ENCODE data around the gene KRTAP2-2. TPM values are rescaled to one million over a fixed set of nuclear protein-coding genes. Genes with fewer than 3 reads are reported as not detected.

The KRTAP2-2 gene
- total and polyA plus RNA-seq, 2 experiments from 2014 or later: not detected

DNA sequence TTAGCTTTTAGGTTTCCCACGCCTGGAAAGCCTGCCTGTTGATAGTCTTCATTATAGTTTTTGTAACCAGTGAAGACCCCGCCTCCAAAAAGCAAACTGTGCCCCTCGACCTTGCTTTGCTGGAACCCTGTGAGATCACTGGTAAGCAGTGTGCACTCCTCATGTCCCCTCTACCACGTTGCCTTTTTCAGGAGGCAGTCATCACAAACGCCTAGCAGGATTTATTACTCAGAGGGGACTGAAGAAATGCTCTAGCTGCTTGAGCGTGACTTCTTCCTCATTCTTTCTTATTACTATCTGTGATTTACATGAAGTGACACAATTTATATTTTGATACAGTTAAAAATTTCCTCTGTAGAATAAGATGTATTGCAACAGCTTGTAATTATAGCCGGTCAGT, 39.6 kb downstream of the KRTAP2-2 start:
- Histone ChIP-seq H3K4me1 (ENCODE audit: low read depth) (no peaks in the 10 kb centered on the region), H3K27me3 (no peaks in the 10 kb centered on the region), H3K36me3 (no peaks in the 10 kb centered on the region), H3K4me3 (no peak overlapping the region), H3K9me3 (ENCODE audit: low read depth) (no peaks in the 10 kb centered on the region), H3K27ac (no peak overlapping the region)
- no peak for DNase-seq (ENCODE audit: low read depth in 1 of 2, low spot score in 1 of 2)
- TF ChIP-seq, protein P1, sequence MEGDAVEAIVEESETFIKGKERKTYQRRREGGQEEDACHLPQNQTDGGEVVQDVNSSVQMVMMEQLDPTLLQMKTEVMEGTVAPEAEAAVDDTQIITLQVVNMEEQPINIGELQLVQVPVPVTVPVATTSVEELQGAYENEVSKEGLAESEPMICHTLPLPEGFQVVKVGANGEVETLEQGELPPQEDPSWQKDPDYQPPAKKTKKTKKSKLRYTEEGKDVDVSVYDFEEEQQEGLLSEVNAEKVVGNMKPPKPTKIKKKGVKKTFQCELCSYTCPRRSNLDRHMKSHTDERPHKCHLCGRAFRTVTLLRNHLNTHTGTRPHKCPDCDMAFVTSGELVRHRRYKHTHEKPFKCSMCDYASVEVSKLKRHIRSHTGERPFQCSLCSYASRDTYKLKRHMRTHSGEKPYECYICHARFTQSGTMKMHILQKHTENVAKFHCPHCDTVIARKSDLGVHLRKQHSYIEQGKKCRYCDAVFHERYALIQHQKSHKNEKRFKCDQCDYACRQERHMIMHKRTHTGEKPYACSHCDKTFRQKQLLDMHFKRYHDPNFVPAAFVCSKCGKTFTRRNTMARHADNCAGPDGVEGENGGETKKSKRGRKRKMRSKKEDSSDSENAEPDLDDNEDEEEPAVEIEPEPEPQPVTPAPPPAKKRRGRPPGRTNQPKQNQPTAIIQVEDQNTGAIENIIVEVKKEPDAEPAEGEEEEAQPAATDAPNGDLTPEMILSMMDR (IDR thresholded peaks at IDR 0.05; ENCODE audit: low read depth, low read length): no peak

DNA sequence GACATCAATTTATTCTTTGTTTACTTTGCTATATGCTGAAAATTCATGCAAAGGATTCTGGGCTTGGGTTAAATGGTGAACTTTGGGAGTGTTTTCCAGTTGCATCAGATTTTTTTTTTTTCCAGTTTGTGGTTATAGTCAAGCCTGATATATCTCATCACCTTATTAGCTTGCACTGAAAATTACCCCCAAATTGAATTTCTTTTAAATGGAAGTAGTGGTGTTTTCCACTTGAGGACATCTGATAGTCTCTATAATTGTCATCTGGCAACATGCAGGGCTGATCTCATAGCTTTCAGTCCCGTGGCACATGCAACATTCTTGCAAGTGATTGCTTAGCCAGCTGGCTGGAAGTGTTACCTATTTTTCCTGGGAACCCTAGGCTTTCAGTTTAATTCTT, 41.4 kb downstream of the KRTAP2-2 start:
- H3K36me3 ChIP-seq: no peaks in the 10 kb centered on the region
- TF ChIP-seq, protein P1 (IDR thresholded peaks at IDR 0.05; ENCODE audit: low read depth, low read length): no peak
- H3K27ac ChIP-seq: no peak overlapping the region
- H3K4me3 ChIP-seq: no peak overlapping the region
- H3K9me3 ChIP-seq (ENCODE audit: low read depth): no peaks in the 10 kb centered on the region
- H3K4me1 ChIP-seq (ENCODE audit: low read depth): no peaks in the 10 kb centered on the region
- H3K27me3 ChIP-seq: no peaks in the 10 kb centered on the region
- no peak for DNase-seq (ENCODE audit: low read depth in 1 of 2, low spot score in 1 of 2)

DNA sequence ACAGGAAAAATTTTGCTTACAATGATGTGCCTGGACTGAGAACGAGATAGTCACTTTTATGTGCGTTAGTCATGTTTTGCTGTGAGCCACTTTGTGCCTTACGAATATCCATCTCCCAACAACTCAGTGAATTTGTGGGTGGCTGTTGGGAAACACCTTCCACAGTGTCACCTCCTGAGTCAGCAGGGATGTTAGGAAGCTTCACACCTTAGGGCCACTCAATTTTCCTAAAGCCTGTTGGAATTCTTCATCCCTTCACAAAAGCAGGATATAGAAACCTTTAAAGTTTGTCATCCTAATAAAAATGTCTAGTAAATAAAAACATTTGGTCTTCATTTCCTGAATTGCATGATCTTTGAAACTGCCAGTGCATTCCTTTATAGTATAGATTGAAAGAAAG, 41.8 kb downstream of the KRTAP2-2 start:
- Histone ChIP-seq H3K4me1 (ENCODE audit: low read depth) (no peaks in the 10 kb centered on the region), H3K9me3 (ENCODE audit: low read depth) (no peaks in the 10 kb centered on the region), H3K27me3 (no peaks in the 10 kb centered on the region), H3K36me3 (no peaks in the 10 kb centered on the region), H3K27ac (no peak overlapping the region), H3K4me3 (no peak overlapping the region)
- no peak for DNase-seq (ENCODE audit: low read depth in 1 of 2, low spot score in 1 of 2)
- TF ChIP-seq, protein P1 (IDR thresholded peaks at IDR 0.05; ENCODE audit: low read depth, low read length): no peak

DNA sequence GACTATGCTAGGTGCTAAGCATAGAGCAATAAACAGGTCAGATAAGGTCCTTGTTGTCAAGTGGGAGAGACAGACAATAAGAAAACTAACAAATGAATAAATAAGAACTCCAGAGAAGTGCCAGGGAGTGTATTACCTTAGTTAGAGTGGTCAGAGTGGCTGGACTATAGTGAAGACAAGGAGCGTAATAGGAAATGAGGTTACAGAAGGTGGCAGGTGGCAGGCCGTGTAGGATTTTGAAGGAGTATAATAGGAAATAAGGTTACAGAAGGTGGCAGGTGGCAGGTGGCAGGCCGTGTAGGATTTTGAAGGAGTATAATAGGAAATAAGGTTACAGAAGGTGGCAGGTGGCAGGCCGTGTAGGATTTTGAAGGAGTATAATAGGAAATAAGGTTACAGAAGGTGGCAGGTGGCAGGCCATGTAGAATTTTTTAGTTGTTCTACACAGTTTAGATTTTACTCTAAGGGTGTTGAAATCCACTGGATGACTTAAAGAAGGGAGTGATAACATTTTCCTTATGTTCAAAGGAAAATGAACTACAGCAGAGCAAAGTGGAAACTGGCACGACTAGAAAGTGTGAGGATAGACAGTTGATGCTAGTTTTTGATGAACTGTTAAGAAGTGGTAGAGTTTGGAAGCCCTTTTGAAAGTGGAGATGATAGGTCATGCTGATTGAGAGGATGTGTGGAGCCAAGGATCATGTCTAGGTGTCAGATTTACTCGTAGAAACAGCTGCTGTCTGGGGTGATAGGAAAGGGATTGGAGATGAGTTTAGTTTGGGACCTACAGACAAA, 42.5 kb downstream of the KRTAP2-2 start:
- H3K4me1 ChIP-seq (ENCODE audit: low read depth): no peaks in the 10 kb centered on the region
- H3K36me3 ChIP-seq: no peaks in the 10 kb centered on the region
- H3K27ac ChIP-seq: no peak overlapping the region
- no peak overlapping the region for H3K4me3 ChIP-seq
- H3K27me3 ChIP-seq: no peaks in the 10 kb centered on the region
- H3K9me3 ChIP-seq (ENCODE audit: low read depth): no peaks in the 10 kb centered on the region
- no peak for DNase-seq (ENCODE audit: low read depth in 1 of 2, low spot score in 1 of 2)
- TF ChIP-seq, protein P1 (IDR thresholded peaks at IDR 0.05; ENCODE audit: low read depth, low read length): no peak

DNA sequence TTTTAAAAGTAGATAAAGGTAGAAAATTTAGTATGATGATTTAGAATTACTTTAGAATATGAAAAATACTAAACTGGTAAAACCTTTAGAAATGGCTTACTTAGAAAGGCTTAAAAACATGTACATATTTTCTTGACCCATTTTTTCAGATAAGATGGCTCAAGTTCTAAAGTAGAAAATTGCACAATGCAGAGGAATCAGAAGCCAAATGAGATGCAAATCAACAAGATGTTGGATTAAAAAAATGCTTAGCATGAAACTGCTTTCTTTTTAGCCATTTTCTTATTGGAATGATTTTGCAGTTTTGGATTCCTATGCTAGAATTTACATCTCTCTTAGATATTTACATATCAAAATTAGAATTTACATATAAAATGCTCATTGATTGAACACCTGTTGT, 44.6 kb downstream of the KRTAP2-2 start:
- no peak overlapping the region for H3K4me3 ChIP-seq
- DNase-seq (ENCODE audit: low read depth in 1 of 2, low spot score in 1 of 2): no peak
- TF ChIP-seq, protein P1 (IDR thresholded peaks at IDR 0.05; ENCODE audit: low read depth, low read length): no peak

More for the DNA sequence above, 44.6 kb downstream of the KRTAP2-2 start:
- no peaks in the 10 kb centered on the region for H3K36me3 ChIP-seq
- no peak overlapping the region for H3K27ac ChIP-seq
- H3K4me1 ChIP-seq (ENCODE audit: low read depth): no peaks in the 10 kb centered on the region
- H3K27me3 ChIP-seq: no peaks in the 10 kb centered on the region
- H3K9me3 ChIP-seq (ENCODE audit: low read depth): no peaks in the 10 kb centered on the region
